CD4-positive, alpha-beta T cell (primary cell): ENCODE measurements around the gene SFMBT1. TPM values are rescaled to one million over a fixed set of nuclear protein-coding genes. Genes with fewer than 3 reads are reported as not detected.

ENCODE experiments used
- ATAC-seq: fragments of 200-7000 bp; cut with Tn5 transposase; one replicate; pipeline ENCODE4 v1.10.0; 2022; ENCODE audit warnings: mild to moderate bottlenecking; ENCODE audit not compliant: poor library complexity
- CTCF ChIA-PET: fragments of 350-600 bp; sonication (Branson Sonifier 250); formaldehyde crosslinking; loops from one replicate; lab custom pipeline; 2021; ENCODE audit warnings: antibody characterized with exemption, inconsistent platforms; lab: Charles Lee
- POLR2A ChIA-PET: fragments of 350-600 bp; sonication (Branson Sonifier 250); formaldehyde crosslinking; loops from one replicate; lab custom pipeline; 2021; ENCODE audit warnings: antibody characterized with exemption, inconsistent platforms; lab: Charles Lee
- DNase-seq, 14 experiments: peaks; one replicate each; pipeline ENCODE4 v3.0.0-alpha.2; 2013 to 2020; ENCODE audit warnings: mixed read lengths in 2 of 14
- H3K27ac ChIP-seq, 2 donors: one replicate each; pipeline versions ENCODE4 v1.5.1 to v1.7.0; 2013; ENCODE audit warnings: low read length in 2 of 2, low read depth in 1 of 2, mild to moderate bottlenecking in 1 of 2
- H3K27me3 ChIP-seq, 2 experiments: 1 replicate in 1 of 2; 2 replicates in 1 of 2; pipeline versions ENCODE4 v1.6.1 to v1.7.0; 2013; ENCODE audit warnings: low read length in 2 of 2, control low read depth in 1 of 2, mild to moderate bottlenecking in 1 of 2, moderate library complexity in 1 of 2; ENCODE audit not compliant: insufficient read depth in 2 of 2, control insufficient read depth in 1 of 2
- H3K36me3 ChIP-seq: one replicate; pipeline ENCODE4 v1.6.1; 2013; ENCODE audit warnings: low read length, control low read depth; ENCODE audit not compliant: insufficient read depth
- H3K4me1 ChIP-seq: one replicate; pipeline ENCODE4 v1.6.1; 2013; ENCODE audit warnings: low read length, control low read depth; ENCODE audit not compliant: insufficient read depth
- H3K4me3 ChIP-seq: one replicate; pipeline ENCODE4 v1.5.1; 2013; ENCODE audit warnings: mild to moderate bottlenecking, low read length, moderate library complexity
- H3K9me3 ChIP-seq, 2 experiments: 1 replicate in 1 of 2; 2 replicates in 1 of 2; pipeline versions ENCODE4 v1.6.1 to v1.7.0; 2013; ENCODE audit warnings: low read length in 2 of 2, mild to moderate bottlenecking in 2 of 2, control low read depth in 1 of 2, moderate library complexity in 1 of 2; ENCODE audit not compliant: control insufficient read depth in 1 of 2, insufficient read depth in 1 of 2
- H3K27ac Mint-ChIP-seq: one replicate; pipeline ENCODE4 v1.8.0; 2020; ENCODE audit warnings: mixed read lengths
- H3K27me3 Mint-ChIP-seq: one replicate; pipeline ENCODE4 v1.8.0; 2021; ENCODE audit warnings: mixed read lengths
- H3K36me3 Mint-ChIP-seq: one replicate; pipeline ENCODE4 v1.8.0; 2021; ENCODE audit warnings: low read depth, mixed read lengths
- H3K4me1 Mint-ChIP-seq: one replicate; pipeline ENCODE4 v1.8.0; 2021; ENCODE audit warnings: low read depth, mixed read lengths
- H3K4me3 Mint-ChIP-seq: one replicate; pipeline ENCODE4 v1.8.0; 2020; ENCODE audit warnings: mild to moderate bottlenecking, mixed read lengths
- H3K9me3 Mint-ChIP-seq: one replicate; pipeline ENCODE4 v1.8.0; 2020; ENCODE audit warnings: mixed read lengths
- CTCF ChIP-seq: fragments of 200-600 bp; IDR thresholded peaks from one replicate; pipeline ENCODE4 v1.8.0; 2022; ENCODE audit warnings: antibody characterized with exemption, mild to moderate bottlenecking
- intact Hi-C, 2 experiments: fragments of 100-400 bp; cut with DNase I in 1 of 2; cut with micrococcal nuclease in 1 of 2; formaldehyde crosslinking; loops; one replicate each; pipeline versions ENCODE4 v1.15.1 to v1.9.0; 2023 to 2025; cut with DNase I, micrococcal nuclease
- total RNA-seq, 174 experiments: library from RNA in 2 of 174; stranded (reverse) in 2 of 174; gene quantifications; one replicate each; pipeline ENCODE4 v1.2.3 and lab custom pipeline; 2021 to 2026

The SFMBT1 gene
- total RNA-seq, 2 experiments from 2014 or later = 54.3 to 55.9 TPM

GRCh38 chr3:53085476-53085875 is 39.6 kb upstream of the SFMBT1 start:
- H3K27me3 Mint-ChIP-seq = no peaks in the 10 kb centered on the region
- intact Hi-C loops = no loop called here
- ChIA-PET CTCF (no interaction called here), POLR2A (no interaction called here)
- no peaks in the 10 kb centered on the region for H3K9me3 Mint-ChIP-seq
- no peak overlapping the region for H3K4me3 ChIP-seq
- H3K27ac Mint-ChIP-seq = no peak overlapping the region
- H3K4me3 Mint-ChIP-seq = no peak overlapping the region
- H3K9me3 ChIP-seq = no peaks in the 10 kb centered on the region
- no peak overlapping the region for H3K27ac ChIP-seq
- no peak for ATAC-seq
- no peak for DNase-seq
- H3K36me3 Mint-ChIP-seq = peaks cover 22% of the 10 kb centered on the region
- no peaks in the 10 kb centered on the region for H3K4me1 Mint-ChIP-seq
- TF ChIP-seq CTCF = no peak
- H3K4me1 ChIP-seq = no peaks in the 10 kb centered on the region
- no peaks in the 10 kb centered on the region for H3K27me3 ChIP-seq
- H3K36me3 ChIP-seq = peaks cover 23% of the 10 kb centered on the region

- TF ChIP-seq CTCF = no peak
- no peaks in the 10 kb centered on the region for H3K27me3 Mint-ChIP-seq
- H3K27ac Mint-ChIP-seq = peak overlapping the region; percentile 62
- ChIA-PET CTCF (no interaction called here), POLR2A (no interaction called here)
- H3K4me1 ChIP-seq = no peaks in the 10 kb centered on the region
- intact Hi-C loops = no loop called here
- peaks cover 11% of the 10 kb centered on the region for H3K36me3 Mint-ChIP-seq
- no peaks in the 10 kb centered on the region for H3K4me1 Mint-ChIP-seq
- no peak for ATAC-seq
- no peaks in the 10 kb centered on the region for H3K9me3 ChIP-seq
- H3K27ac ChIP-seq = no peak overlapping the region
- H3K36me3 ChIP-seq = peaks cover 14% of the 10 kb centered on the region
- no peaks in the 10 kb centered on the region for H3K27me3 ChIP-seq
- no peaks in the 10 kb centered on the region for H3K9me3 Mint-ChIP-seq
- no peak overlapping the region for H3K4me3 Mint-ChIP-seq
- DNase-seq = no peak
- H3K4me3 ChIP-seq = no peak overlapping the region
Observed at GRCh38 chr3:53084310-53085001, 38.6 kb upstream of the SFMBT1 start.

- peaks cover 8% of the 10 kb centered on the region for H3K36me3 Mint-ChIP-seq
- CTCF ChIA-PET = no interaction called here
- no peaks in the 10 kb centered on the region for H3K4me1 Mint-ChIP-seq
- no peaks in the 10 kb centered on the region for H3K4me1 ChIP-seq
- peak overlapping the region; percentile 62 for H3K27ac Mint-ChIP-seq
- H3K36me3 ChIP-seq = peaks cover 10% of the 10 kb centered on the region
- H3K27me3 ChIP-seq = no peaks in the 10 kb centered on the region
- DNase-seq (no peak), ATAC-seq (no peak)
- intact Hi-C loops = no loop called here
- POLR2A ChIA-PET = no interaction called here
- no peak overlapping the region for H3K4me3 ChIP-seq
- H3K27ac ChIP-seq = no peak overlapping the region
- no peak overlapping the region for H3K4me3 Mint-ChIP-seq
- no peak for TF ChIP-seq CTCF
- no peaks in the 10 kb centered on the region for H3K27me3 Mint-ChIP-seq
- no peaks in the 10 kb centered on the region for H3K9me3 Mint-ChIP-seq
- H3K9me3 ChIP-seq = no peaks in the 10 kb centered on the region
Observed at GRCh38 chr3:53083949-53084309, 38.1 kb upstream of the SFMBT1 start.
